Myocyte (in vitro differentiated cells): ENCODE results near the gene POU3F1. TPM values are rescaled to one million over a fixed set of nuclear protein-coding genes. Genes with fewer than 3 reads are reported as not detected.

ENCODE experiments used
- microRNA-seq: library from miRNA; unstranded; fragments of <30 nt; microRNA quantifications from one replicate; pipeline ENCODE4, GENCODE V29; 2016
- total RNA-seq: library from RNA; depleted of rRNA; stranded (reverse); fragments of >200 nt; gene quantifications from 2 replicates; pipeline ENCODE4 v1.2.3, GENCODE V29; 2014

POU3F1 gene
- total RNA-seq, 1 donor from 2014 or later, result 0.21 TPM

Small RNAs within 50 kb of the gene (microRNA-seq; reads per million reads assigned to microRNA genes)
- 1.9 reads per million, percentile 5 among the genes with 10 or more reads in this experiment for gene MIR3659

Other genes starting within 250 kb of the POU3F1 start
- gene C1orf122, start 239.0 kb downstream of the POU3F1 start, total RNA-seq, result 113 and 140 TPM in 2 replicates
- 12.3 and 15.3 TPM in 2 replicates for gene YRDC, start 238.6 kb downstream of the POU3F1 start, total RNA-seq
- 2.1 and 2.3 TPM in 2 replicates for gene MTF1, start 187.2 kb downstream of the POU3F1 start, total RNA-seq
- gene INPP5B, start 99.7 kb downstream of the POU3F1 start, total RNA-seq, result 15.7 and 16.8 TPM in 2 replicates
- gene SF3A3, start 56.8 kb downstream of the POU3F1 start, total RNA-seq, result 43.2 and 50.2 TPM in 2 replicates
- 42.2 and 70.1 TPM in 2 replicates for gene FHL3, start 41.3 kb downstream of the POU3F1 start, total RNA-seq
- 95.8 and 137 TPM in 2 replicates for gene UTP11, start 34.1 kb downstream of the POU3F1 start, total RNA-seq